ENCODE data around the gene ADAMTS19.

Gene ADAMTS19

DNA sequence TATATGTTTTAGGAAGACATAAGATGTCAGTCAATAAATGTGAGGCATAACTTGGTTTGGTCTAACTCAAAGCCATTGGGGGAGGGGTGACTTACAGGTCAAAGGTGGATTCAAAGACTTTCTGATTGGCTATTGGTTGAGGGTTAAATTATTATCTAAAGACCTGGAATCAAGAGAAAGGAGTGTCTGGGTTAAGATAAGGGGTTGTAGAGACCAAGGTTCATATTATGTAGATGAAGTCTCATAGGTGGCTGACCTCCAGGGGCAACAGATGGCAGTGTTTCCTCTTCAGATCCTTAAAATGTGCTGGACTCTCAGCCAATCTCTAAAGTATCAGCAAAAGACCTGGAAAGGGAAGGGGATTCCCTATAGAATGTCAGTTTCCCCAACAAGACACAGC lies 236.5 kb downstream of the ADAMTS19 start:
- DNase-seq: no peak

DNA sequence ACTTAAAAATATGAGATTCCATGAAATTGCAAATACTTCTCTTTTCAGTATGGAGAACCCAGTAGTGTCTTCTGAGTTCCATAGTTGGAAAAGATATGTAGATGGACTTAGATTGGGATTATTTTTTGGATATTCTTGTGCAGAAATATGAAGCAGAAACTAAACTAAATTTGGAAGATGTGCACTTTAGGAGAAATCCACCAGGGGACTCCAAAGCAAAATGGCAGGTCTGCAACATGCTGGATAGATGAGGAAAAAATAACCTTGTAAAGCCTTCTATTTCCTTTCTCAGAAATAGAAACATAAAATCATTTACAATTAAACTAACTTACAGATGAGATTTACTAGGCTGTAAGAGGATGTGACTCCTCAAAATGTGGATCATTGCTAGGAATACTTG lies 238.6 kb downstream of the ADAMTS19 start:
- DNase-seq: no peak

DNA sequence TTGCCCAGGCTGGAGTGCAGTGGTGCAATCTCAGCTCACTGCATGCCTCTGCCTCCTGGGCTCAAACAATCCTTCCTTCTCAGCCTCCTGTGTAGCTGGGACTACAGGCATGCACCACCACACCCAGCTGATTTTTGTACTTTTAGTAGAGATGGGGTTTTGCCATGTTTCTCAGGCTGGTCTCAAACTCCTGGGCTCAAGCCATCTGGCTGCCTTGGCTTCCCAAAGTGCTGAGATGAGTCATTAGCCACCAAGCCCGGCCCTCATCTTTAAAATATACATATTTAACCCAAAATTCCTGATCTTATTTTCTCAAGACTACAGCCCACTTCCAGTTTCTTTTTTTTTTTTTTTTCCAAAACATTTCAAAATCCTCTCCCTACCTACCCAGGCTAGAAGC lies 256.1 kb downstream of the ADAMTS19 start:
- DNase-seq: no peak

DNA sequence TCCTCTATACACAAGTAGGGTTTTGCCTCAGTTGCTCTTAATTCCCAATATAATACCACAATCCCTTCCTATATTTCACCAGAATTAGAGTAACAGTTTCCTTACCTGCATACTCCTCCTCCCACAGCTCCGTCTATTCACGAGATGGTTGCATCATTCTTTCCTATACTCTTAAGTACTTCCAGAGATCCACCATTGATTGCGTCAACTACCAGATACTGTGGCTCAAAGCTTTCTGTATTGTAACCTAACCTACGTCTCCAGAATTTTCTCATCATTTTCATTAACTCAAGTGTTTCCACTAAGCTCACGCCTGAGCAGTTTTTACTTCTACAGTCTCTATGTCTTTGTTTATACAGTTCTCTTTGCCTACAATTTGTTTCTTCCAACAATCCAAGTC lies 256.6 kb downstream of the ADAMTS19 start:
- DNase-seq: no peak

DNA sequence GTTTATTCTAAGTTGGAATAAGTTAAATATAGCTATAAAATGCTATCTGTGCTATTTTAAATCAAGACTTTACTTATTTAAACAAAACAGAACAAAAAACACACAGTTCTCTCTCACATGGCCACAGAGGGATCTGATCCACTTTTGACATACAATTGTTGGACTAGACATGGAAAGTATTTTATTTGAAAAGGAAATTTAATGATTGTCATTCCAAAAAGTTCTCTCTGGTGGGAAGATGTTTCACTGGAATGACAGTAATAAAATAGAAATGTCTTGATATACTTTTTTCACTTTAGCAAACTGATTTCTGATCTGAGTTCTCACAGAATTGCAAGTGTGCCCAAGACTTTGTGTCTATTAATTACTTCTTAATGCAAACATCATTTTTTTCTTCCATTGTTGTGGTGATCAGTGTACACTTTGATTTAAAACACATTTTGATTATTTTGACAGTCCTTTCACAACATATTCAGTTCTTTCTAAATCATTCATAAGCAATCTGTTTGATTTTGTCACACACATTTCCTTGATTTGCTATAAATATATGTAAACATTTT lies 257.7 kb downstream of the ADAMTS19 start:
- no peak for DNase-seq

DNA sequence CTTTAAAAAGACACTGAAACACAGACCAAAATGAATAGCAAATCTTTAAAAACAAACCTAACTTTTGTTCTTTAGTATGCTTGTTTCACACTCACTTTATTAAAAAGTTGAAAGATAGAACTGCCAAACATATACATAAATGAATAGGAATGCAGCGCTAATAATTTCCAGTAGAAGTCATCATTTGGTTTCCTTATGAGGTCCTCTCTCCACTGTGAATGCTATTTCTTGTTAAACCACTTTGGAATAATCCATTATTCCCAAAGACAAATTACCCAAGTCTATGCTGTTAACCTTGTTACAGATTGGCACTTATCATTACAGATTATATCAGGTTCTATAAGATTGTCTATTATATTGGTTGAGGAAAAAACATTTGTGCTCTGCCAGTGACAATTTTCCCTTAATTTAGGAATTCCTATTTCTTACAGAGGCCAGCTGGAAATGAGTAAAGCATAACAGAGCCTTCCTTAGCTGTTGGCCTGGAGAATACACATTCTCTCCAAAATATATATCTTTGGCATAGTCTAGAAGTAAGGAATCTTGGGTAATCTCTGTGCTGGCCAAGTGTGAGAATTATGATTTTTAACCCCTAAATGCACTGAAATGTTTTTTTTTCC lies 258.5 kb downstream of the ADAMTS19 start:
- no peak for DNase-seq

DNA sequence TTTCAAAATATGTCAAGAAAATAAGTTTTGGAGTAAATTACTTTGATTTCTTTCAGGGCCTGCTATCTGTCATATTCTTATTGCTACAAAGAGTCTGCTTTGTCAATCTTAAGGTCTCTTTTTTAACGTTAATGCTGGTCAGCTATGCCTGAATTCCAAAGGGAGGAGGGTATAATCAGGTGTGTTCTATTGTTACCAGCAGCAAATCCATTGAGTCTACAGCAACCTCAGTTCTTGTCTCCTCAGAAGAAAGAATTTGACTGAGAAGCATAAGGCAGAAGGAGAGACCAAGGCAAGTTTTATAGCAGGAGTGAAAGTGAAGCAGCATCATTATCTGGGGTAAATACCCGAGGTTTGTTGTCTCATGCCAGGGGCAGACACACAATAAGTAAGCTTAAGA lies 264.1 kb downstream of the ADAMTS19 start:
- no peak for DNase-seq

DNA sequence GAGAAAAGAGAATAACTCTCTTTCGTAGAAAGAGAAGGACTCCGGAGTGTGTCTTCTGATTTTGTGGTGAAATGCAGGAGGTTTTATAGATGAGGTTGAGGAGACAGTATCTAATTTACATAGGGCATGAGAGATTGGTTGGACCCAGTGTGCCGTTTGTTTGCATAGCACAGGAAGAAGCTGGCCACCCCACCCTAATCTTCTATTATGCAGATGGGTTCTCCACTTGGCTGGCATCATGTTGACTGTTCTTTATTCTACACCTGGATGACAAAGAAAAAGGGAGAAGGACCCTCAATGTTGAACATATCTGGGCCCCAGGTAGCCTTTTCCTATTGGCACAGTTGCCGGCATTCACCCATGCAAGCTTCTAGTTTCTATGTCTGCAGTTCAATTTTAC lies 264.5 kb downstream of the ADAMTS19 start:
- peak in 1 of 2 experiments; percentile 21 for DNase-seq

DNA sequence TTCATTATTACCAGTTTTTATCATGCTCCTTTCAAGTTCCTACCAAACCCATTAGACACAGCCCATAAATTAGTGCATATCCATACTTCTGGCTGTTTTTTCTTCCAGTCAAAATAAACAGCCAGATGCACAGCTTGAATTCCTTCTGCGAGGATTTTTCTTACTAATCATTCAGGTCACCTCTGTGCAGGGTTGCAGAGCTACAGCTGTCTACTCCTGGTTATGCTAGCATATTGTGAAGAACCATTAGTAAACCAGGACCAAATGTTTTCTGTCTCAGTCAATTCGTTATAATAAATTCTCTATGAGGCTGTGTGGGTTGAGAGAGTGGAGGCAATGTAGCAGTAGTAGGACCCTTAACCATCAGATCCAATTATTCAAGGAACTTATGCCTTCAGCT lies 279.7 kb downstream of the ADAMTS19 start:
- DNase-seq: no peak

DNA sequence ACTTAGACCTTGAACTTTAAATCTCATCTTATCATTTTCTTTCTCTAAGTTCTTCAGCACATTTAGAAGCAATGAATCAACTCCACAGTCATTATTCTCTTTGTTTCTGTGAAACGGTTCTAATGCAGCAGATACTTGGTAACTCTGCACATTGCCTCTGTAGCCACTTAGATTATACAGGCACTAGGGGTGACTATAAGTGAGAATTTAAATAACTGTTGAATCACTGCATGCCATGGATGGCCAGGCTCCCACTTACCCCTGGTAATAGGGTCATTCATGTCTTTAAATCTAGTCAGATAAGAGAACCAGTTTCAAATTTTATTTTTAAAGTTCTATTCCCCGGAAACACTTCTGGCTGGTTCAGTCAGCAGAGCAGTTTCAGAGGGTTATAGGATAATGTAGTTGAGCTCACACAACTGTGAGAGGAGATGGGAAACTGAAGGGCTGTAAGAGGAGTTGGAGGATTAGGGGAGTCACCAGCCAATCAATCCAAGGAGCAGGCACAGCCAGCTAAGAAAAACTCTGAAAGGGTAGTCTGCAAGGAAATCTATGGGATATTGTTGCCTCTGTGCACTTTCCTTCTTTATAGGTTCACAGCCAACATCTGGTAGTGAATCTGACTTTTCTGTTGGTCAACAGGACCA lies 283.6 kb downstream of the ADAMTS19 start:
- no peak for DNase-seq

DNA sequence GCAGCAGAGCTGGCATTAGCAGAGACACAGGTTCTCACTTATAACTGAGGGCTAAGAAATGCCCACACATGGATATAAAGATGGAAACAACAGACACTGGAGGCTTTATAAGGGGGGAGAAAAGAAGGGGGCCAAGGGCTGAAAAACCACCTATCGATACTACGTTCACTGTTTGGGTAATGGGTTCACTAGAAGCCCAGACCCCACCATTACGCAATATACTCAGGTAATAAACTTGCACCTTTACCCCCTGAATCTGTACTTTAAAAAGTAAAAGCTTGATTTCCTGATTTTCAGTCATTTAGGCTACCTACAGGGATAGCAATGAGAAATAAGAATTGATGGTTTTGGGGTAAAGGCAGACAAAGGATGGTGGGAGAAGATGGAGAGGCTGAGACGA lies 285.9 kb downstream of the ADAMTS19 start:
- DNase-seq: no peak

DNA sequence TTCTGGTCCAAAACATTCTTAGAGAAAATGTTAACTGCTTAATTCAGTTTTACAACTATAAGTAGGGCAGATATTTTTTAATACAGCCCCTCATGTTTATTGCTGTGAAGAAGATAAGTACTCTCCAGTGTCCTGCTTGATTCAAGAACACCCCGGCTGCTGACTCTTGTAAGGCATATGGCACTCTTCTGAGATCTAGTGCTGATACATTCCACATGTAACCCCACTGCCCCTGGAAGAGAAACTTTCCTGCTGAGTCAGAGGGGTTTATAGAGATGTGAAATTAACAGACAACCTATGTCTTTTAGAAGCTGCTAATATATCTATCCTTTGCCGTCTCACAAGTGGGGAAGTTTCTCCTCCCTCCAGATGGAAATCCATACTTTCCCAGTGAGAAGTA lies 286.8 kb downstream of the ADAMTS19 start:
- no peak for DNase-seq

DNA sequence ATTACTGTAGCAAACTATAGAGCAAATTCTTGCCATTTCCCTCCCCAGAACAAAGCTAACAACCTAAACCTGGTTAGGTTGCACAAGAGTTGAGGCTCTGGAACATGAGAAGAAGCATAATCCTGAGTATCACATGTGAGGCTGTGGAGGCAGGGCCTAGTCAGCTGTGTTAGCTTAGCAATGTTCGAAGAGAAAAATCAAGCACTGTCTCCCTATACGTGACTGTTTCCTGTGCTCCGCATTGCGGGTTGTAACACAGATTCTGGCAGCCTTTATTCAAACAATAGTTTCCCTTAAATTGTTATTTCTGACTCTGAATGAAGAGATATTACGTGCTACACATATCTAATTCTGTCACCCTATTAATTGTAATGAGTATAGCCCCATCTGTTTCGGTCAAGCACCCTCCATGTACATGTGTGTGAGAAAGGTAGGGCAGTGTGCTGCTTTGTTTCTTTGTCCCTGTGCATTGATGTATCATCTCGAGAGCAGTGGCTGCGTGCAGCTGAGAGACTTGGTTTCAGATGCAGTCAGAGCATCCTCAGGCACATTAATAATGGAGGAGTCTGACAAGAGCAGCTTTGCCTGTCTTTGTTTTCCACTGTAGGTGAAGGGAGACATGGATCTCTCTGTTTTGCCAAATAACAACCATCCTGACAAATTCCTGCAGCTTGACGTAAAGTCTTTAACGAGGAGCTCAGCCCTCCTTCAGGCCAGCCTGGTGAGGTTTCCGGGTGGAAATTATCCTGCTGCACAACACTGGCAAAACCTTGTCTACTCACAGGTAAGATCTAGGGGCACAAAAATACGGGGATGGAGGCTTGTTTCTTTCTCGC lies 287.7 kb downstream of the ADAMTS19 start, which contains the start of gene MINAR2:
MINAR2 (plus strand) TSS at position 523 of the 836 bp plus-strand sequence; CDS start at position 620, 97 bp downstream.
- no peak for DNase-seq

DNA sequence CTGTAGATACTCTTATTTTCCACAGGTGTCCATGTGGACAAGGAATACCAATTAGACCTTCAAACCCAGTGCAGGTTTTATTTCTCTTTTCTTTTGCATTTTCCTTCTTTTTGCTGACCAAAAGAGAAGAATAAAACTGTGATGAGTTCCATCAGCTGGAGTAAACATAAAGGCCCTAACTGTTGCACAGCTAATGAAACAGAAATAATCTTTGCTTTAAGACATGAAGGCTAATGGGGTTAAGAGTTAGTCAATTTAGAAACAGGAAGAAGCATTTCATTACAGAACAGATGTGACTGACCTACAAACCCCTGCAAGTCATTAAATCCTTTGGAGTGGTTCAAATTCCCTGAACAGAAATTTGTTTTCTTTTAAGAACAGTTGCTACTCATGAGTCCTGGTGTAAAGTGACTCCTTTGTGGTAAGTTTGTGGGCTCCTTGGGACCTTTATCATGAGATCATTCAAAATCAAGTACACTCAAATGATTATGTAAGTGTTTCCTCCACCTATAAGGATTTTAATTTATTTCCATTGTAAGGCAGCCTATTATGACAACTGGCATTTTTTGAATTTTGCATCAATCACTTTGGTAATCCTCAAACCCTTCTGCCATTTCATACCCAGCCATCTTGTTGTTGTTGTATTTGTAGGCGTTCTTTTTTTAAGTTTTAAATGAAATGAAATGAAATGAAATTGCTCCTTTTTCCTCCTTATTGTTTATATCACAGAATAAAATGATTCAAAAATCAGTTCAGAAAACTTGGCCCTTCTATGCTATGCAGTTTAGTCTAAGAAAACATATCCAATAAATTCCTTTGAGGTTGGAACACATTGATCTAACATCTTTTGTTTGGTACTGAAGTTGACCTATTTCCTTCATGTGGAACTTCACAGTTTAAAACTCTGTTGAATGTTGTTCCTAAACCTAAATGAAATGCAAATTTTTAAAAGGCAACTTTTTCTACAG lies 289.1 kb downstream of the ADAMTS19 start:
- no peak for DNase-seq

DNA sequence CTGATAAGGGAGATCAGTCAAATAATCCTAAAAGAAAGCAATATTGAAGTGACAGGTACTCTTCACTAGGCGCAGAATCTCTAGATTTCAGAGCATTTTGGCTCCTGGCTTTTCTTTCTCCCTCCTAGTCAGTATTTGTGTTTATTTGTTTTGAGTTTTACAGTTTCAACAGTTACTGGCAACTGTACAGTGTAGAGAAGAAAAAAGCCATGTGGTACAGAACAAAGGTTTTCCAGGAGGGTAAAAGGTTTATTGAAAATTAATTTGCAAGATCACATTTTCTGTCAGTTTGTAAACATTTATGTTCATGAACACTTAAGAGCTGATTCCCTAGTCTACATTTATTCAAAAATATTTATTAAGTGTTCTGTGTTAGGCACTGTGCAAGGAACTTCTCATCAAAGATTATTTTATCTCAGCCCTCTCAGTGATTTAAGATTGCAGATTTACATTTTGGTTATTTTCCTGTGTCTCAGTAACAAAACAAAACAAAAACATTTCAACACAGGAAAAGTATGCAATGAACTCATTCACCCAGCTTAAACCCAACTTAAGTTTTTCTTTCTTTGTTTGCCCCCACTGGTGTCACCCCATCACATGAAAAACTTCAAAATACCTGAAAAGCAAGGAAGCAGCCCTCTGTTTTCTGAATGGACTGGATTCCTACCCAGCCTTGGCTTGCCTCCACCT lies 300.7 kb downstream of the ADAMTS19 start:
- DNase-seq: no peak

DNA sequence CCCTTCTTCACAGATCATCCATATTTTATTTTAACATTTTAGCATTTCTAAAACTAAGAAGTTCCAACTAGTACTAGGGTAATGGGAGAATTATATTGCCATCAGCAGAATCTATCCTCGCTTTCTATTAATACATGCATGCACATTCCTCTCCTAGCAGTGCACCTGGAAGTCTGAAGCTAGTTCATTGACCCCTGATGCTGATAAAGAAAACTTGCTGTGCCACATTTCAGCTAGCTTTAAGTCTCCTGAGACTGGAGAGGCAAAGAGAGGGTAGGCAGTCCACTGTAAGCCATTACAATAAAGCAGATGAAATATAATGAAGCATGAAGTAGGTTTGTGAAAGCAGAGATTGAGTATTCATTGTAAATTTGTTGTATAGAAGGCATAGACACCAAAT lies 303.6 kb downstream of the ADAMTS19 start:
- DNase-seq: no peak

DNA sequence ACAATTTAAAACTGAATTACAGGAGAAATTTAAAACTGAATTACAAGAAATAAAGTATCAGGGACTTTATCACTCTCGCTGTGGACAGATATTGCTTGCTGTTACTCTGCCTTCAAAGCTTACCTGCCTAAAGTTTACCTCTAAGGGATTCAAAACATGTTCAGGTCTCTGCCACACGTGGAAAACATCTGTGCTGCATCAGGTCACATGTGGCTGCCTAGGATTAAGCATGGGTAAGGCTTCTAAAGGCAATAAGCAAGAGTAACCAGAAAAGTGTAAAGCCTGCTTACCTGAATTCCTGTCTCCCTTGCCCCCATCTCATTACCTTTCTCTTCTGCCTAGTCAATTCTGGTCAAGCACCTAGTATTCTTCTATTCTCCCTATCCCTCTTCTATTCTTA lies 306.7 kb downstream of the ADAMTS19 start:
- no peak for DNase-seq

DNA sequence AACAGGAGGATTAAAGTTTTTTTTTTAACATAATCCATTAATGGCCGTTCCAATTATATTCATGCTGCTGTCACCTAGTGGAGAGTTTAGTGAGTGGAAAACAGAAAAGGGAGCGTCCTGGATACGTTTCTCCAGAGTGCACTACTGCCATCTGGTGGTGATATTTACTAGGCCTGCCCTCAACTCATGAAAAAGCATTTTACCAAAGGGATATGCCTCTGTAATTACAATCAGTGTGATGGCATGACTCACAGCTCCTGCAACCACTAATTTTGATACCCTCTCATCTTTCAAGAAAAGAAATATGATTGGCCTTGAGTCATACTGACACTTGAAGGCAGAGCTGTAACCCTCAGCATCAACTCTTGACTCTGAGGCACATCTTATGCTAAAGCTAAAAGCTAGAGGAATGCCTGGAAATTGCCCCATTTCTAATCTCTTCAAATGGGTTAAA lies 307.9 kb downstream of the ADAMTS19 start:
- peak; percentile 49 to 87 for DNase-seq

DNA sequence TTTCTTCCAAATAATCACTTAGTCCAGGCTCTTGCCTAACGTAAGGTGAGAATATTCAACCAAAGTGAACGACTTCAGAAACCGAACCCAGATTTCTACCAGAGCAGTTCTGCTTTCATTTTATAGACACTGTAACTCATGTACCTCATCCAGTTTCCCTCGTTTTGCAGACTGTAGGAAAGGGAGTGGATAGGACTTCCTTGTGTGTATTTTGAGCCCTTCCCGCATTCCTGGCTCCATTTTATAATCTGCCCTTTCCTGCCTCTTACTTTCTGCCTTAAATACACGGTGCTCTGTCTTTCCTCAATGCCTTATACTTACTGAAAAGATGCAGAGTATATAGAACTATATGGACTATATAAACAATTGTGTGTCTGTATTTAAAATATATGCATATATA lies 308.6 kb downstream of the ADAMTS19 start:
- DNase-seq: peak in 1 of 2 experiments; percentile 1

DNA sequence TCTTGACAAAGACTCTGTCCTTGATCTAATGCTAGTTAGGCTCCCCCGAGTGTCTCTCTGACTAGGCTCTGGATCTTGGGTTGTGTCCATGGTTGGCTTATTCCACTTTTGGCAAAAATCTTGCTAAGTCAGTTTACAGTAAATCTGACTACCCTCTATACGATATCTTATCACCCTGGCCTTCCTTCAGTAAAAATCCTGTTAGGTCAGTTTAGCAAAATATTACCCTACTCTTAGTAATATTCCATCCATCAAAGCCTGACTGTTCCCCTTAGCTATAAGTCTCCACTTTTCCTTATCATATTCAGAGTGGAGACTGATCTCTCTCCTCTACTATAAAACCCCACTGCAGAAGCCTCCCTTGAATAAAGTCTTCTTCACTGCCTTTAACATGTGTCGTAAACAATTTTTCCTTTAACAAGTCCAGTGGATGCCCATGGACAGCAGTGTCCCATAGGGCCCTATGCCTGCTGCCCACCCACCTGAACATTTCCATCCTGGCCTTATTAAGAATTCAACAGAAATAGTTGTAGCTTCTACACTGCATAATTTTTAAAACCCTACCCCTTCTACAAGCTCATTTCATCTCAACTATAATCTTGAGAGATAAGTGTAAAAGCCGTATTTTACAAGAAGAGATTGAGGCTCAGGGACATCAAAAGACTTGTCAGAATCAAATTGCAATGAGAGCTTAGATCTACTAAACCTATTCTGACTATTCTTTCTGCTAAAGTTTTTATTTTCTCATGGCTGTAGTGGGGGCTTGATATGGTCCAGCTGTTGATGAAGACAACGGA lies 310.1 kb downstream of the ADAMTS19 start:
- DNase-seq: no peak
